ENCODE measurements around the gene EIF3M.

DNA sequence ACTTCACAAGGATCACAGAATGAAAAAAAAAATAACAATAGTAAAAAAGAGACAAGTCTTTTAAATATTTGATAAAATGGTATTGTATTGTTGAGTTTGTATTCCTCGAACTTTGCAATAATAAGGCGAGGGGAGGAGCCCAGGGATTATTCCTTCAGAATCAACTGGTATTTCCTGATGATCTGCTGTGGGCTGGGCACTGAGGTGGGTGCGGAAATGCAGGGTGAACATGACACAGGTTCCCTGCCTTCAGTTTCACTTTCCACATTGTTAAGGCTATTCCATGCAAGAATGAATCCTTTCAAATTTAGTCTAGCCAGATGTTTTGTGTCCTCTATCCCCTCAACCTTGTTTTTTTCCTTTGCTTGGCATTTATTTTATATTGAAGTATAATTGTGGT lies 2.1 kb upstream of the EIF3M start:
- TF ChIP-seq POLR2A (IDR thresholded peaks at IDR 0.05), result no peak
- TF ChIP-seq, protein P1, sequence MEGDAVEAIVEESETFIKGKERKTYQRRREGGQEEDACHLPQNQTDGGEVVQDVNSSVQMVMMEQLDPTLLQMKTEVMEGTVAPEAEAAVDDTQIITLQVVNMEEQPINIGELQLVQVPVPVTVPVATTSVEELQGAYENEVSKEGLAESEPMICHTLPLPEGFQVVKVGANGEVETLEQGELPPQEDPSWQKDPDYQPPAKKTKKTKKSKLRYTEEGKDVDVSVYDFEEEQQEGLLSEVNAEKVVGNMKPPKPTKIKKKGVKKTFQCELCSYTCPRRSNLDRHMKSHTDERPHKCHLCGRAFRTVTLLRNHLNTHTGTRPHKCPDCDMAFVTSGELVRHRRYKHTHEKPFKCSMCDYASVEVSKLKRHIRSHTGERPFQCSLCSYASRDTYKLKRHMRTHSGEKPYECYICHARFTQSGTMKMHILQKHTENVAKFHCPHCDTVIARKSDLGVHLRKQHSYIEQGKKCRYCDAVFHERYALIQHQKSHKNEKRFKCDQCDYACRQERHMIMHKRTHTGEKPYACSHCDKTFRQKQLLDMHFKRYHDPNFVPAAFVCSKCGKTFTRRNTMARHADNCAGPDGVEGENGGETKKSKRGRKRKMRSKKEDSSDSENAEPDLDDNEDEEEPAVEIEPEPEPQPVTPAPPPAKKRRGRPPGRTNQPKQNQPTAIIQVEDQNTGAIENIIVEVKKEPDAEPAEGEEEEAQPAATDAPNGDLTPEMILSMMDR (IDR thresholded peaks at IDR 0.05), result no peak

All from esophagus squamous epithelium (tissue), 4 donors.